ENCODE results near the gene MAST4. TPM values are rescaled to one million over a fixed set of nuclear protein-coding genes. Genes with fewer than 3 reads are reported as not detected.
"Not testable (repeated sequence)": the region's sequence is repeated elsewhere in the genome, so short reads cannot be mapped to it uniquely, and the experiment has no call there.

MAST4 gene
- total and polyA plus RNA-seq, 5 donors: 18.9 to 71.5 (median 52.4) TPM

DNA sequence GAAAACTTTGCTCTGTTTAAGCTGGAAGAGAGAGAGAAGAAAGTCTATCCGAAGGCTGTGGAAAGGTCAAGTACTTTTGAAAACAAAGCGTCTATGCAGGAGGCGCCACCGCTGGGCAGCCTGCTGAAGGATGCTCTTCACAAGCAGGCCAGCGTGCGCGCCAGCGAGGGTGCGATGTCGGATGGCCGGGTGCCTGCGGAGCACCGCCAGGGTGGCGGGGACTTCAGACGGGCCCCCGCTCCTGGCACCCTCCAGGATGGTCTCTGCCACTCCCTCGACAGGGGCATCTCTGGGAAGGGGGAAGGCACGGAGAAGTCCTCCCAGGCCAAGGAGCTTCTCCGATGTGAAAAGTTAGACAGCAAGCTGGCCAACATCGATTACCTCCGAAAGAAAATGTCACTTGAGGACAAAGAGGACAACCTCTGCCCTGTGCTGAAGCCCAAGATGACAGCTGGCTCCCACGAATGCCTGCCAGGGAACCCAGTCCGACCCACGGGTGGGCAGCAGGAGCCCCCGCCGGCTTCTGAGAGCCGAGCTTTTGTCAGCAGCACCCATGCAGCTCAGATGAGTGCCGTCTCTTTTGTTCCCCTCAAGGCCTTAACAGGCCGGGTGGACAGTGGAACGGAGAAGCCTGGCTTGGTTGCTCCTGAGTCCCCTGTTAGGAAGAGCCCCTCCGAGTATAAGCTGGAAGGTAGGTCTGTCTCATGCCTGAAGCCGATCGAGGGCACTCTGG lies 567.8 kb downstream of the MAST4 start:
- Histone ChIP-seq H3K9me3 (ENCODE audit: control insufficient read depth, low read length) (no peaks in the 10 kb centered on the region), H3K27me3 (ENCODE audit: control insufficient read depth, insufficient read depth) (no peaks in the 10 kb centered on the region), H3K27ac (ENCODE audit: low read length) (no peak overlapping the region), H3K4me3 (ENCODE audit: low read length) (no peak overlapping the region), H3K4me1 (ENCODE audit: control insufficient read depth, insufficient read depth, low read length) (no peaks in the 10 kb centered on the region)
- intact Hi-C loops (cut with DNase I): loop anchor here in 1 of 4 donors (2.0 kb wide), 1 partner anchor 43 kb away; no protein-coding TSS in a partner anchor
- WGBS: 88% methylated on average over 33 of the region's 33 CpGs
- peak in 2 of 3 donors; percentile 48 to 59 for DNase-seq
- no peak for ATAC-seq

DNA sequence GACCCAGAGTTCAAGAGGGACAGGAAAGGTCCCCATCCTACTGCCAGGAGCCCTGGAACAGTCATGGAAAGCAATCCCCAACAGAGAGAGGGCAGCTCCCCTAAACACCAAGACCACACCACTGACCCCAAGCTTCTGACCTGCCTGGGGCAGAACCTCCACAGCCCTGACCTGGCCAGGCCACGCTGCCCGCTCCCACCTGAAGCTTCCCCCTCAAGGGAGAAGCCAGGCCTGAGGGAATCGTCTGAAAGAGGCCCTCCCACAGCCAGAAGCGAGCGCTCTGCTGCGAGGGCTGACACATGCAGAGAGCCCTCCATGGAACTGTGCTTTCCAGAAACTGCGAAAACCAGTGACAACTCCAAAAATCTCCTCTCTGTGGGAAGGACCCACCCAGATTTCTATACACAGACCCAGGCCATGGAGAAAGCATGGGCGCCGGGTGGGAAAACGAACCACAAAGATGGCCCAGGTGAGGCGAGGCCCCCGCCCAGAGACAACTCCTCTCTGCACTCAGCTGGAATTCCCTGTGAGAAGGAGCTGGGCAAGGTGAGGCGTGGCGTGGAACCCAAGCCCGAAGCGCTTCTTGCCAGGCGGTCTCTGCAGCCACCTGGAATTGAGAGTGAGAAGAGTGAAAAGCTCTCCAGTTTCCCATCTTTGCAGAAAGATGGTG lies 568.8 kb downstream of the MAST4 start:
- Histone ChIP-seq H3K27ac (ENCODE audit: low read length) (no peak overlapping the region), H3K4me3 (ENCODE audit: low read length) (no peak overlapping the region), H3K9me3 (ENCODE audit: control insufficient read depth, low read length) (no peaks in the 10 kb centered on the region), H3K4me1 (ENCODE audit: control insufficient read depth, insufficient read depth, low read length) (no peaks in the 10 kb centered on the region), H3K27me3 (ENCODE audit: control insufficient read depth, insufficient read depth) (no peaks in the 10 kb centered on the region)
- 95% methylated on average over 17 of the region's 17 CpGs for WGBS
- ATAC-seq (no peak), DNase-seq (peak in 2 of 3 donors; percentile 44 to 47)
- intact Hi-C loops (cut with DNase I): loop anchor here in 2 of 4 donors (2.0 to 5.0 kb wide), 2 partner anchors 42 kb away; no protein-coding TSS in a partner anchor

DNA sequence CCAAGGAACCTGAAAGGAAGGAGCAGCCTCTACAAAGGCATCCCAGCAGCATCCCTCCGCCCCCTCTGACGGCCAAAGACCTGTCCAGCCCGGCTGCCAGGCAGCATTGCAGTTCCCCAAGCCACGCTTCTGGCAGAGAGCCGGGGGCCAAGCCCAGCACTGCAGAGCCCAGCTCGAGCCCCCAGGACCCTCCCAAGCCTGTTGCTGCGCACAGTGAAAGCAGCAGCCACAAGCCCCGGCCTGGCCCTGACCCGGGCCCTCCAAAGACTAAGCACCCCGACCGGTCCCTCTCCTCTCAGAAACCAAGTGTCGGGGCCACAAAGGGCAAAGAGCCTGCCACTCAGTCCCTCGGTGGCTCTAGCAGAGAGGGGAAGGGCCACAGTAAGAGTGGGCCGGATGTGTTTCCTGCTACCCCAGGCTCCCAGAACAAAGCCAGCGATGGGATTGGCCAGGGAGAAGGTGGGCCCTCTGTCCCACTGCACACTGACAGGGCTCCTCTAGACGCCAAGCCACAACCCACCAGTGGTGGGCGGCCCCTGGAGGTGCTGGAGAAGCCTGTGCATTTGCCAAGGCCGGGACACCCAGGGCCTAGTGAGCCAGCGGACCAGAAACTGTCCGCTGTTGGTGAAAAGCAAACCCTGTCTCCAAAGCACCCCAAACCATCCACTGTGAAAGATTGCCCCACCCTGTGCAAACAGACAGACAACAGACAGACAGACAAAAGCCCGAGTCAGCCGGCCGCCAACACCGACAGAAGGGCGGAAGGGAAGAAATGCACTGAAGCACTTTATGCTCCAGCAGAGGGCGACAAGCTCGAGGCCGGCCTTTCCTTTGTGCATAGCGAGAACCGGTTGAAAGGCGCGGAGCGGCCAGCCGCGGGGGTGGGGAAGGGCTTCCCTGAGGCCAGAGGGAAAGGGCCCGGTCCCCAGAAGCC lies 569.6 kb downstream of the MAST4 start:
- H3K27me3 ChIP-seq (ENCODE audit: control insufficient read depth, insufficient read depth): no peaks in the 10 kb centered on the region
- DNase-seq (peak; percentile 92 to 96 (median 95)), ATAC-seq (peak; percentile 87 to 90)
- H3K27ac ChIP-seq (ENCODE audit: low read length): peak overlapping the region; percentile 68
- 41% methylated on average over 36 of the region's 36 CpGs for WGBS
- H3K4me1 ChIP-seq (ENCODE audit: control insufficient read depth, insufficient read depth, low read length): no peaks in the 10 kb centered on the region
- intact Hi-C loops (cut with DNase I): loop anchor here in 2 of 4 donors (2.0 to 5.0 kb wide), 2 partner anchors 41 to 42 kb away; no protein-coding TSS in a partner anchor
- H3K9me3 ChIP-seq (ENCODE audit: control insufficient read depth, low read length): no peaks in the 10 kb centered on the region
- H3K4me3 ChIP-seq (ENCODE audit: low read length): no peak overlapping the region

GRCh38 chr5:67166460-67167285 lies 570.5 kb downstream of the MAST4 start:
- peak; percentile 78 to 88 (median 85) for DNase-seq
- intact Hi-C loops (cut with DNase I): loop anchor here in 1 of 4 donors (5.0 kb wide), 1 partner anchor 41 kb away; no protein-coding TSS in a partner anchor

DNA sequence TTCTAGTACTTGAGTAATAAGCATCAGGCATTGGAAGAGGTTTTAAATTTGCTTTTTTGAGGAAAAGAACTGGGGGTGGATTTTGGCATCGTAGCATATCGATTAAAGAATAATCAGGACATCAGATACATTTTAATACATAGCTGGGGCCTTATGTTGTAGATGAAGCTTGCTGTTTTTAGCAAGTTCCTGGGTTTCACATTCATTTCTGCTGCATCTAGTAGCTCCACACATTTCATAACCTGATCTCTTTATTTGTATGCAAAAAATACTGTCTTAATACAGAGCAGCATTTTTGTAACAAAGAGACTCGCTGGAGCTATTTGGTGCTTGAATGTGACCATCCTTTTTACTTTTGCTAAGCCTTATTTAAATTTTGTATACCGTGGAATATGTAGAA lies 571.9 kb downstream of the MAST4 start:
- H3K27ac ChIP-seq (ENCODE audit: low read length): no peak overlapping the region
- no peaks in the 10 kb centered on the region for H3K4me1 ChIP-seq (ENCODE audit: control insufficient read depth, insufficient read depth, low read length)
- no peak for ATAC-seq
- 96% methylated on average over 4 of the region's 4 CpGs for WGBS
- intact Hi-C loops (cut with DNase I): loop anchor here in 1 of 4 donors (5.0 kb wide), 1 partner anchor 39 kb away; no protein-coding TSS in a partner anchor
- no peaks in the 10 kb centered on the region for H3K27me3 ChIP-seq (ENCODE audit: control insufficient read depth, insufficient read depth)
- no peaks in the 10 kb centered on the region for H3K9me3 ChIP-seq (ENCODE audit: control insufficient read depth, low read length)
- DNase-seq: no peak
- no peak overlapping the region for H3K4me3 ChIP-seq (ENCODE audit: low read length)

More at GRCh38 chr5:67166460-67167285, 570.5 kb downstream of the MAST4 start:
- no peaks in the 10 kb centered on the region for H3K9me3 ChIP-seq (ENCODE audit: control insufficient read depth, low read length)
- H3K4me3 ChIP-seq (ENCODE audit: low read length): no peak overlapping the region
- H3K4me1 ChIP-seq (ENCODE audit: control insufficient read depth, insufficient read depth, low read length): no peaks in the 10 kb centered on the region
- 54% methylated on average over 31 of the region's 31 CpGs for WGBS
- peak; percentile 72 to 81 for ATAC-seq
- H3K27ac ChIP-seq (ENCODE audit: low read length): peak overlapping the region; percentile 68
- H3K27me3 ChIP-seq (ENCODE audit: control insufficient read depth, insufficient read depth): no peaks in the 10 kb centered on the region

DNA sequence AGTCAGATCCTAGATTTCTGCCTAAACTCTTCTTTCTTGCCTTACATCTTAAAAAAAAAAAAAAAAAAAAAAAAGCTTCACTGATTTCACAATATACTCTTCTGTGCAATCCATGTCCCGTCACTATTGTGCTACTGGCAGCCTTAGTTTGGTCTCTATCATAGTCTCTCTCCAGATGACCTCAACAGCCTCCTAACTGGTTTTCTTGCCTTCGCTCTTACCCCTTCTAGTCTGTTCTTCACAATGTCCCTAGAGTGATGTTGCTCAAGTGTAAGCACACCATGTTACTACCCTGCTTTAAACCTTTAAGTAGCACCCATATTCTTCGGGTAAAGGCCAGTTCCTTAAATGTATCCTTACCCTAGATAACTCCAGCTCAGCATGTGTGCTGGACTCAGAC lies 574.6 kb downstream of the MAST4 start:
- H3K4me3 ChIP-seq (ENCODE audit: low read length): no peak overlapping the region
- H3K27ac ChIP-seq (ENCODE audit: low read length): no peak overlapping the region
- 79% methylated on average over 3 of the region's 3 CpGs for WGBS
- H3K27me3 ChIP-seq (ENCODE audit: control insufficient read depth, insufficient read depth): no peaks in the 10 kb centered on the region
- no peaks in the 10 kb centered on the region for H3K9me3 ChIP-seq (ENCODE audit: control insufficient read depth, low read length)
- ATAC-seq: peak; percentile 19 to 47
- DNase-seq: no peak
- H3K4me1 ChIP-seq (ENCODE audit: control insufficient read depth, insufficient read depth, low read length): no peaks in the 10 kb centered on the region
- intact Hi-C loops (cut with DNase I): no loop called here

DNA sequence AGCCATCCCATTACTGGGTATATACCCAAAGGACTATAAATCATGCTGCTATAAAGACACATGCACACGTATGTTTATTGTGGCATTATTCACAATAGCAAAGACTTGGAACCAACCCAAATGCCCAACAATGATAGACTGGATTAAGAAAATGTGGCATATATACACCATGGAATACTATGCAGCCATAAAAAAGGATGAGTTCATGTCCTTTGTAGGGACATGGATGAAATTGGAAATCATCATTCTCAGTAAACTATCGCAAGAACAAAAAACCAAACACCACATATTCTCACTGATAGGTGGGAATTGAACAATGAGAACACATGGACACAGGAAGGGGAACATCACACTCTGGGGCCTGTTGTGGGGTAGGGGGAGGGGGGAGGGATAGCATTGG lies 577.2 kb downstream of the MAST4 start:
- H3K4me3 ChIP-seq (ENCODE audit: low read length); intact Hi-C loops (cut with DNase I); H3K27me3 ChIP-seq (ENCODE audit: control insufficient read depth, insufficient read depth); H3K4me1 ChIP-seq (ENCODE audit: control insufficient read depth, insufficient read depth, low read length); DNase-seq; H3K9me3 ChIP-seq (ENCODE audit: control insufficient read depth, low read length); ATAC-seq; H3K27ac ChIP-seq (ENCODE audit: low read length): not testable (repeated sequence)
- 60% methylated on average over 1 of the region's 2 CpGs for WGBS

DNA sequence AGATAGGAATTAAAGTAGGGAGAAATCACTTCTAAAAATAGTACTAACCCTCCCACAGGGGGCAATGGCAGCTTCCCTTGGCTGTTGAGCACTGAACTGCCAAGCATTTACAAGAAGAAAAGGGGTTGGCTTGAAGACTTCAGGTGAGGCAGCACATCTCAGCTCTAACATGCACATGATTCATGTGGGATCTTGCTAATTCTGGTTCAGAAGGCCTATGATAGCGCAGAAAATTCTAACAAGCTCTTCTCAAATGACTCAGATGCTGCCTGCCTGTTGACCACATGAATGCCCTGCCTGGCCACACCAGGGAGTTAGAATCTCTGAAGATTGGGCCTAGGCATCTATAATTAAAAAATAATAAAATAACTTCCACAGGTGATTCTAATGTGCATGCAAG lies 577.8 kb downstream of the MAST4 start:
- no peak overlapping the region for H3K27ac ChIP-seq (ENCODE audit: low read length)
- intact Hi-C loops (cut with DNase I): no loop called here
- H3K4me1 ChIP-seq (ENCODE audit: control insufficient read depth, insufficient read depth, low read length): no peaks in the 10 kb centered on the region
- H3K9me3 ChIP-seq (ENCODE audit: control insufficient read depth, low read length): no peaks in the 10 kb centered on the region
- no peak overlapping the region for H3K4me3 ChIP-seq (ENCODE audit: low read length)
- no peak for ATAC-seq
- WGBS: 98% methylated on average over 1 of the region's 1 CpG
- H3K27me3 ChIP-seq (ENCODE audit: control insufficient read depth, insufficient read depth): no peaks in the 10 kb centered on the region
- no peak for DNase-seq

DNA sequence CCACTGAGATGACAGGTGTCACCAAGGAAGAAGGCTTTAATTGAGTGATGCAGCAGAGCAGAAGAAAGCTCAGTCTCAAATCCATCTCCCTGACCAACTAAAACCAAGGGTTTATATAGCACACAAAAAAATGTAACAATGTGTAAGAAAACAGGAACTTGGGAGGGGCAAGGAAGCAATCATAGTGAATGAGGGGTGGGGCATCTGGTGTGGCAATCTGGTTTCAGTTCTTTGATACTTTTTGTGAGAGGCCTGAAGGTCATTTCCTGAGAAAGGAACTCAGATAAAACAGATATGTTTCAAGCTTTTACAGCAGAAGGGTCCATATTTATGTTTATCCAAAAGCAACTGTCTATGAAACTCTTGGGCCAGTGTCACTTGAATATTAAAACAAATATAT lies 580.7 kb downstream of the MAST4 start:
- Histone ChIP-seq H3K9me3 (ENCODE audit: control insufficient read depth, low read length) (no peaks in the 10 kb centered on the region), H3K27ac (ENCODE audit: low read length) (no peak overlapping the region), H3K4me1 (ENCODE audit: control insufficient read depth, insufficient read depth, low read length) (no peaks in the 10 kb centered on the region), H3K4me3 (ENCODE audit: low read length) (no peak overlapping the region), H3K27me3 (ENCODE audit: control insufficient read depth, insufficient read depth) (no peaks in the 10 kb centered on the region)
- intact Hi-C loops (cut with DNase I): no loop called here
- no peak for ATAC-seq
- DNase-seq: no peak

DNA sequence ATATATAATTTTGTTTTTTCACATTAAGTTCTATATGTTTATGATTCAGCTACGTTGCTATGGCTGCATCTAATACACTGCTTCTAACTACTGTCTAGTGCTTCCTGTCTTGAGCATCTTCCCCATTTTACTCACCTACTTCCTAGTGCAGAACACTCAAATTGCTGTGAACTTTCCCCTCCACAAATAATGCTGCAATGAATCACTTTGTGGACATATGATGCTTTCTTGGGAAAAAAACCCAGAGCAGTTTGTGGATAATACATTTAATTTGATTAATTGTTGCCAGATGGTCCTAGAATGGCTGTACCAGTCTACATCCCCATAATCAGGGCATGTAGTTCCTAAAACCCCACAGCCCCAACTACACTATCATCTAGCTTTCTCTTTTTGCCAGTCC lies 581.9 kb downstream of the MAST4 start:
- WGBS: 72% methylated on average over 1 of the region's 1 CpG
- Histone ChIP-seq H3K4me1 (ENCODE audit: control insufficient read depth, insufficient read depth, low read length) (no peaks in the 10 kb centered on the region), H3K27me3 (ENCODE audit: control insufficient read depth, insufficient read depth) (no peaks in the 10 kb centered on the region), H3K27ac (ENCODE audit: low read length) (no peak overlapping the region), H3K4me3 (ENCODE audit: low read length) (no peak overlapping the region), H3K9me3 (ENCODE audit: control insufficient read depth, low read length) (no peaks in the 10 kb centered on the region)
- ATAC-seq (no peak), DNase-seq (no peak)
- intact Hi-C loops (cut with DNase I): no loop called here

All from right cardiac atrium (tissue), 5 donors.